Right atrium auricular region (tissue), 2 donors: ENCODE data around the gene ADAT2. TPM values are rescaled to one million over a fixed set of nuclear protein-coding genes. Genes with fewer than 3 reads are reported as not detected.

Experiments
- DNase-seq: peaks from one replicate; pipeline ENCODE4 v3.0.0-alpha.2; 2019; ENCODE audit warnings: low spot score
- H3K27ac ChIP-seq, 2 donors: fragments of 200-600 bp; sonication (generic); 1 replicate in 1 of 2; 2 replicates in 1 of 2; pipeline ENCODE4 v1.5.1; 2016 to 2019
- H3K27me3 ChIP-seq, 2 donors: fragments of 200-600 bp; sonication (generic); one replicate each; pipeline versions ENCODE4 v1.5.1 to v1.6.0; 2017 to 2019
- H3K36me3 ChIP-seq: fragments of 200-600 bp; sonication (generic); one replicate; pipeline ENCODE4 v1.5.1; 2016
- H3K4me1 ChIP-seq, 2 donors: fragments of 200-600 bp; sonication (generic); one replicate each; pipeline versions ENCODE4 v1.5.1 to v1.6.0; 2017 to 2019
- H3K4me3 ChIP-seq, 2 donors: fragments of 200-600 bp; sonication (generic); 1 replicate in 1 of 2; 2 replicates in 1 of 2; pipeline ENCODE4 v1.5.1; 2017 to 2019; ENCODE audit warnings: mild to moderate bottlenecking in 1 of 2, moderate library complexity in 1 of 2
- H3K9me3 ChIP-seq, 2 donors: fragments of 200-600 bp; sonication (generic); one replicate each; pipeline ENCODE4 v1.5.1; 2019
- total RNA-seq, 2 donors: library from RNA; depleted of rRNA; stranded (reverse); fragments of >200 nt; gene quantifications; one replicate each; pipeline ENCODE4 v1.1.0, GENCODE V29; 2016
- TF ChIP-seq, protein P1 (sequence below), 2 donors: fragments of 200-600 bp; sonication (generic); IDR thresholded peaks; one replicate each; pipeline ENCODE4 v1.5.1; 2019; ENCODE audit warnings: antibody characterized with exemption in 2 of 2

The ADAT2 gene
- total RNA-seq, 2 donors from 2014 or later: 1.0 to 2.2 TPM

DNA sequence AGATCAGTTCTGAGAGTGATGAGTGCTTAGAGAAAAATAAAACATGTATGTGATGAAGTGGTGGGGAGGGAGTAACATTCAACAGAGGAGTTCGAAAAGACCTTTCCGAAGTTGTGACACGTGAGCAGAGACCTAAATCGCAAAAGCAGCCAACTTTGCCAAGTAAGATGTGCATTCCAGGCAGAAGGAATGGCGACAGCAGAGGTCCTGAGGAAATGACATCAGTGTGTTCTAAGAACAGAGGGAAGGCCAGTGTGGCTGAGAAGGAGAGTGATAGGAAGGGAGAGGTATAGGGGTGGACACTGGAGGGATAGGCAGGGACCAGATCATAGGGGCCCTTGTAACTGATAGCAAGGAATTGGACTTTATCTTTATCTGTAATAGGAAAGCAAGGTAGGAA is 51.3 kb downstream of the ADAT2 start:
- Histone ChIP-seq H3K36me3 (no peaks in the 10 kb centered on the region), H3K4me3 (no peak overlapping the region), H3K9me3 (no peaks in the 10 kb centered on the region), H3K4me1 (peaks cover 0 to 21% of the 10 kb centered on the region in 2 donors), H3K27ac (no peak overlapping the region), H3K27me3 (no peaks in the 10 kb centered on the region)
- DNase-seq: no peak
- TF ChIP-seq, protein P1, sequence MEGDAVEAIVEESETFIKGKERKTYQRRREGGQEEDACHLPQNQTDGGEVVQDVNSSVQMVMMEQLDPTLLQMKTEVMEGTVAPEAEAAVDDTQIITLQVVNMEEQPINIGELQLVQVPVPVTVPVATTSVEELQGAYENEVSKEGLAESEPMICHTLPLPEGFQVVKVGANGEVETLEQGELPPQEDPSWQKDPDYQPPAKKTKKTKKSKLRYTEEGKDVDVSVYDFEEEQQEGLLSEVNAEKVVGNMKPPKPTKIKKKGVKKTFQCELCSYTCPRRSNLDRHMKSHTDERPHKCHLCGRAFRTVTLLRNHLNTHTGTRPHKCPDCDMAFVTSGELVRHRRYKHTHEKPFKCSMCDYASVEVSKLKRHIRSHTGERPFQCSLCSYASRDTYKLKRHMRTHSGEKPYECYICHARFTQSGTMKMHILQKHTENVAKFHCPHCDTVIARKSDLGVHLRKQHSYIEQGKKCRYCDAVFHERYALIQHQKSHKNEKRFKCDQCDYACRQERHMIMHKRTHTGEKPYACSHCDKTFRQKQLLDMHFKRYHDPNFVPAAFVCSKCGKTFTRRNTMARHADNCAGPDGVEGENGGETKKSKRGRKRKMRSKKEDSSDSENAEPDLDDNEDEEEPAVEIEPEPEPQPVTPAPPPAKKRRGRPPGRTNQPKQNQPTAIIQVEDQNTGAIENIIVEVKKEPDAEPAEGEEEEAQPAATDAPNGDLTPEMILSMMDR (IDR thresholded peaks at IDR 0.05): no peak

DNA sequence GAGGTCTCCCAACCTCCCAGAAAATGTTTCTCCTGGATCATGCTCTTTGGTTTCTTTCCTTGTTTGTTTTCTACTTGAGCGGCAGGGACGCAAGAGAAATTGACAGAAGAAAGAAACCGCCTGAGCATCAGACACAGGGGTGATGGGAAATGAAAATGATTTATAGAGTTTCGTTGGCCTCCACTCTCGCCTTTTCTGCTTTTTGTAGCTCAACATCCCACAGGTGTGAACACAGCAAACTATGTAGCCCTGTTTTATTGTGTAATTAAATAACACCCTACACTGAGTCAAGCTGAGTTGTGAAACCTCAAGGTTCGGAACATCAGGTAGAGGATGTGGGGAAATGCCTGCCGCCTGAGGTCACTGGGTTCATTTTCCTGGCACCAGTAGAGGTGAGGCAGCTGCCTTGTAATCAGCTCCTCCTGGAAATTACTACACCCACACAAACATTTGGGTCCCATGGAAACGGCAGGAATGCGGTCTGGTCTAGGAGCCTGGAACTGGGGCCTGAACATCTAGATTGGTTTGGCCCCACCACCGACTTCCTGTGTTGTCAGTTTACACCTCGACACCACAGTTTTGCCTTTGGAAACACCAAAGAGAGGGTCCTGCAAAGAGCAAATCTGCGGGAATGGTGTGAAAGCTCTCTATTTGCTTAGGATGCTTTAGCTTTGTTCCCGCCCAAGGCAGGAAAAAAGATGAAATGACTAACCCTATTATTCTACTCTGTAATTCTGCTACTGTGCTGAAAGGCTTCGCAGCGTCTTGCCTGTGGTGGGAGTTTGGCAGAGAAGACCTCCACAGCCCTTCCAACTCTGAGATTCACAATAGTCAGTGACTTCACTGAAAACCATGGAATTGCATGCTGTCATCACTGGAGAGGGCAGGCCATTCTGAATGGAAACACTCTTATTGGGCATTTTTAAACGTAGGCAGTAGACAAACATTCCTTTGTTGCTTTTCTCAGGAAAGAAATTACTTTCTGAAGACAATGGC is 53.0 kb downstream of the ADAT2 start:
- H3K27ac ChIP-seq: peak overlapping the region in 1 of 2 donors; percentile 52
- H3K27me3 ChIP-seq: no peaks in the 10 kb centered on the region
- peak; percentile 85 for DNase-seq
- H3K4me1 ChIP-seq: peaks cover 0 to 21% of the 10 kb centered on the region in 2 donors
- H3K4me3 ChIP-seq: no peak overlapping the region
- TF ChIP-seq, protein P1 (IDR thresholded peaks at IDR 0.05): no peak
- no peaks in the 10 kb centered on the region for H3K9me3 ChIP-seq
- H3K36me3 ChIP-seq: no peaks in the 10 kb centered on the region

DNA sequence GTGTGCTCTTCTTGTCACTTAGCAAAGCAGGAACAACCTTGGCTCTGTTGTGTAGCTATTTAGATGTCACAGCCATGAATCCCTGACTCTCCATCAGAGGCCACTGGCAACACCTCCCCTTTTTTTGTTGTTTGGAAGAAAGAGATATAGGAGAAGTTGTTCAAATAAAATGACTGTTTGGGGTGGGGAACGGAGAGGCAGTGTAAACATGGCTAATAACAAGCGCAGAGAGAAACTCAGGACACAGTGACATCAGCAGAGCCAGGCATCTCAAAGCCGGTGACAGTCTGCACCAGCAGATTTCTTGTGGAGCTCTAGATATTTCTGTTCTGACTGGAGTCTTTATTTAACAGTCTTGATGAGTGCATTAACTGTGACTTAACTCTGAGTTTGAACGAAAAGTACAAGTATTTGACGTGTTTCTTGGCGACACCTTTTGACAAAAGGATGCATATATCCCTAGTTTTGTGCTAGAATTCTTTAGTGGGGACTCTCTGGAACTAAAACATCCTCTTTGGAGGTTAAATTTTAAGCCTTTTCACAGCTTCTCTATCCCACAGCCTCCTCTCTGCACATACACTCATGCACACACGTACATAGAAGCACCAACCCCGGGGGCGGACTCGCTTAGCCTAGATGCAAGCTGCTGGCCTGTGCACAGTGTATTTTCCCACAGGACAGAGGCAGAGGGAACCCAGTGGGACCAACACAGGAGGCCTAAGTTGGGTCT is 53.8 kb downstream of the ADAT2 start:
- TF ChIP-seq, protein P1 (IDR thresholded peaks at IDR 0.05): no peak
- Histone ChIP-seq H3K9me3 (no peaks in the 10 kb centered on the region), H3K36me3 (no peaks in the 10 kb centered on the region), H3K27ac (no peak overlapping the region), H3K4me3 (no peak overlapping the region), H3K27me3 (no peaks in the 10 kb centered on the region), H3K4me1 (peaks cover 0 to 21% of the 10 kb centered on the region in 2 donors)
- no peak for DNase-seq

DNA sequence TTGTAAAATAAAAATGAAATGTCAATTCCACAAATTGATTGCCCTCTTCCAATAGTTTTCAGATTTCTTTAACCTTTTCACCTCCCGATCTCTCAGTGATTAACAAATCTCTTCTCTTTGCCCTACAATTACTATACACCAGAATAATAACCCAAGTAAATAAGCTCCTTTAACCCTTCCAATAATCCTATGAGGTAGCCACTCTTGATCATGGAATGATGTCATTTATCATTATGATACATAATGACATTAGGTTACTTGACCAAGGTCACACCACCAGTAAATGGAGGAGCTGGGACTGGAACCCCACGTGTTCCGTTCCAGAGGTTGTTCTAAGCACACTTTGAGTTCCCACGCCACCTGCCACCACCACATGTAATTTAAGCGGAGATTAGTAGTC is 54.8 kb downstream of the ADAT2 start:
- Histone ChIP-seq H3K36me3 (no peaks in the 10 kb centered on the region), H3K4me3 (no peak overlapping the region), H3K27ac (no peak overlapping the region), H3K4me1 (peaks cover 0 to 14% of the 10 kb centered on the region in 2 donors), H3K9me3 (no peaks in the 10 kb centered on the region), H3K27me3 (no peaks in the 10 kb centered on the region)
- no peak for DNase-seq
- TF ChIP-seq, protein P1 (IDR thresholded peaks at IDR 0.05): no peak

DNA sequence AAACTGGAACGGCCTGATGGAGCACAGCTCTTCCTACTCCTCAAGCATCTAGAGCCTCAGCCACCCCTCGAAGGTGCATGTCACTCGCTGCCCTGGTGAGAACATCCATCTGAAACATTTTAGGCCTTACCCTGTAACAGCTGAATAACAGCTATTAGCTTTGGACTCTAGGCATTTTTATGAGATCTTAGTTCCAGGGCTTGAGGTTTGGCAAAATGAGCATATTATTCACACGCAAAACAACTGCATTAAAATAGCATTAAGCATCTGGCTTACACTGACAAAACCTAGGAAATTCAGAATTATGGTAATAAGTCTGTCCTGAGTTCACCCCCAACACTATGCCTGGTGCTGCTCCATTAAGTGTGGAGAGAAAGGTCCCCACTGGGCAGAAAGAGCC is 56.1 kb downstream of the ADAT2 start:
- H3K27ac ChIP-seq: no peak overlapping the region

More for the DNA sequence above, 56.1 kb downstream of the ADAT2 start:
- Histone ChIP-seq H3K27me3 (no peaks in the 10 kb centered on the region), H3K36me3 (no peaks in the 10 kb centered on the region), H3K4me3 (no peak overlapping the region), H3K4me1 (peaks cover 0 to 9% of the 10 kb centered on the region in 2 donors), H3K9me3 (no peaks in the 10 kb centered on the region)
- TF ChIP-seq, protein P1 (IDR thresholded peaks at IDR 0.05): no peak
- no peak for DNase-seq
